ENCODE measurements around the gene CASK.
"Not testable (repeated sequence)": the region's sequence is repeated elsewhere in the genome, so short reads cannot be mapped to it uniquely, and the experiment has no call there.

The CASK gene

GRCh38 chrX:41516456-41516855 is 406.9 kb downstream of the CASK start:
- no peak for DNase-seq (ENCODE audit: low spot score in 2 of 2)
- no peak overlapping the region for H3K4me3 Mint-ChIP-seq
- H3K27ac Mint-ChIP-seq: no peak overlapping the region
- no peaks in the 10 kb centered on the region for H3K9me3 Mint-ChIP-seq
- H3K27me3 Mint-ChIP-seq: no peaks in the 10 kb centered on the region
- peaks cover 5% of the 10 kb centered on the region for H3K4me1 Mint-ChIP-seq
- peaks cover 2% of the 10 kb centered on the region for H3K36me3 Mint-ChIP-seq
- no peak for ATAC-seq (ENCODE audit: low read depth)

DNA sequence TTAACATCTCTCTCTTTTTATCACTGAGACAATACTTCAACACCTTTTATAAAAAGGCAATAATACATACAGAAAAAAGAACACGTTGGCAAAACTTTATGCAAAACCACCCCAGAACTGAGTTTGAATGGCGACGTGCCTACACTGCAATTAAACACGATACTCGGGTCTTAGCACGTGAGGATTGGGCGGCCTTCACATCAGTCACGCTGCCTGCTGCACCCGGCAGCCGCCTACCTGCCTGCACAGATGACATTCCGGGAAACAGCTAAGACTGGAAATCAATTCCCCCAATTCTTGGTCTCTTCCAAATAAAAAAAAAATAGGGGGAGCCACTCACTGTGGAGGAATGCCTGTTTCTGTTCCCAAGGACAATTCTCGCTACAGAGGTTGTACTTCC is 408.0 kb downstream of the CASK start:
- H3K36me3 Mint-ChIP-seq: peaks cover 2% of the 10 kb centered on the region
- no peak overlapping the region for H3K27ac Mint-ChIP-seq
- DNase-seq (ENCODE audit: low spot score in 2 of 2): no peak
- no peaks in the 10 kb centered on the region for H3K27me3 Mint-ChIP-seq
- ATAC-seq (ENCODE audit: low read depth): no peak
- H3K4me3 Mint-ChIP-seq: no peak overlapping the region
- no peaks in the 10 kb centered on the region for H3K9me3 Mint-ChIP-seq
- peaks cover 5% of the 10 kb centered on the region for H3K4me1 Mint-ChIP-seq

DNA sequence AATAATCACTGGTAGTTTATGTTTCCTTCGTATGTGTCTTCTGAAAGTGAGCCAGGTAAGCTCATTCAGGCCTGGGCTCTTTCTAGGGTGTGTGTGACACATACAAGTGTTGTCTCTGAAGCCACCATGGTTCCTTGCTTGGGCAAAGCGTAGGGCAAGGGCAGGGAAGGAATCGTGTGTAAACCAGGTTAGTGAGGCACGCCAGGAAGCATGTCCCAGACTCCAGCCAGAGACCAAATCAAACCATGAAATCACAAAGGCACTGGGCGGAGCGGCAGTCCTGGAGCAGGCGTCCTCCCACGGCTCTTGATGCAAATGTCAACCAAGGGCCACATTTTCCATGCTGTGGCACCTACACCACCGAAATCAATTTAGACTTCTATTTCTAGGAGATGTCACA is 409.2 kb downstream of the CASK start:
- no peak overlapping the region for H3K4me3 Mint-ChIP-seq
- H3K4me1 Mint-ChIP-seq: peaks cover 5% of the 10 kb centered on the region
- H3K27ac Mint-ChIP-seq: no peak overlapping the region
- no peaks in the 10 kb centered on the region for H3K27me3 Mint-ChIP-seq
- no peak for DNase-seq (ENCODE audit: low spot score in 2 of 2)
- H3K36me3 Mint-ChIP-seq: peaks cover 2% of the 10 kb centered on the region
- ATAC-seq (ENCODE audit: low read depth): no peak
- H3K9me3 Mint-ChIP-seq: no peaks in the 10 kb centered on the region

GRCh38 chrX:41512853-41513252 is 410.5 kb downstream of the CASK start:
- not testable (repeated sequence) for H3K4me1 Mint-ChIP-seq; H3K27me3 Mint-ChIP-seq; H3K27ac Mint-ChIP-seq; H3K4me3 Mint-ChIP-seq; H3K36me3 Mint-ChIP-seq; H3K9me3 Mint-ChIP-seq; ATAC-seq (ENCODE audit: low read depth); DNase-seq (ENCODE audit: low spot score in 2 of 2)

GRCh38 chrX:41512394-41512793 is 411.0 kb downstream of the CASK start:
- no peaks in the 10 kb centered on the region for H3K9me3 Mint-ChIP-seq
- H3K36me3 Mint-ChIP-seq: no peaks in the 10 kb centered on the region

GRCh38 chrX:41507919-41508318 is 415.4 kb downstream of the CASK start:
- no peaks in the 10 kb centered on the region for H3K36me3 Mint-ChIP-seq
- ATAC-seq (ENCODE audit: low read depth): no peak
- no peak for DNase-seq (ENCODE audit: low spot score in 2 of 2)
- H3K4me1 Mint-ChIP-seq: peaks cover 1% of the 10 kb centered on the region
- H3K27ac Mint-ChIP-seq: no peak overlapping the region
- no peaks in the 10 kb centered on the region for H3K9me3 Mint-ChIP-seq
- H3K27me3 Mint-ChIP-seq: no peaks in the 10 kb centered on the region
- H3K4me3 Mint-ChIP-seq: no peak overlapping the region

More at GRCh38 chrX:41512394-41512793, 411.0 kb downstream of the CASK start:
- Mint-ChIP-seq H3K27ac (no peak overlapping the region), H3K4me1 (peaks cover 5% of the 10 kb centered on the region), H3K4me3 (no peak overlapping the region), H3K27me3 (no peaks in the 10 kb centered on the region)
- ATAC-seq (ENCODE audit: low read depth) (peak; percentile 57), DNase-seq (ENCODE audit: low spot score in 2 of 2) (no peak)

GRCh38 chrX:41502004-41502403 is 421.4 kb downstream of the CASK start:
- ATAC-seq (ENCODE audit: low read depth) (no peak), DNase-seq (ENCODE audit: low spot score in 2 of 2) (no peak)
- H3K27ac Mint-ChIP-seq: no peak overlapping the region
- H3K36me3 Mint-ChIP-seq: peaks cover 2% of the 10 kb centered on the region
- H3K4me3 Mint-ChIP-seq: no peak overlapping the region
- peaks cover 1% of the 10 kb centered on the region for H3K27me3 Mint-ChIP-seq
- H3K4me1 Mint-ChIP-seq: no peaks in the 10 kb centered on the region
- H3K9me3 Mint-ChIP-seq: peaks cover 2% of the 10 kb centered on the region

- no peak overlapping the region for H3K27ac Mint-ChIP-seq
- peaks cover 2% of the 10 kb centered on the region for H3K36me3 Mint-ChIP-seq
- peaks cover 2% of the 10 kb centered on the region for H3K9me3 Mint-ChIP-seq
- peaks cover 1% of the 10 kb centered on the region for H3K27me3 Mint-ChIP-seq
- no peak overlapping the region for H3K4me3 Mint-ChIP-seq
- no peak for DNase-seq (ENCODE audit: low spot score in 2 of 2)
- H3K4me1 Mint-ChIP-seq: no peaks in the 10 kb centered on the region
- no peak for ATAC-seq (ENCODE audit: low read depth)
Measured at GRCh38 chrX:41499984-41500383, 423.4 kb downstream of the CASK start.

DNA sequence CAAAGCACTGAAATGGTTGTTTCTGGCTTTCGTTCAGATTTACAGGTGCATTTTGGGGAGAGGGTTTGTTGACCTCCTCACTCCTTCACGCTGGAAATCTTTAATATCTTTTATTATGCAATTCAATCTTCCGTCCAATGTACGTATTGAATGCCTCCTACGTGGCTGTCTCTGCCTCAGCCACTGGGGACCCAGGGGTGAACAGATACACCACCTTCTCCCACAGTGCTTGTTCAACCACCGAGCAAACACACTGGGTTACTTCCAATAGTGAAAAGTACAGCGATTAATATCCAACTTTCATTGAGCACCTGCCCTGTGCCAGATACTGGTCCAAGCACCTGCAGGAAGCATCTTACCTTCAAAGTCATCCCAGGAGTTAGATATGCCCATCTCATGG is 424.2 kb downstream of the CASK start:
- H3K36me3 Mint-ChIP-seq: peaks cover 2% of the 10 kb centered on the region
- DNase-seq (ENCODE audit: low spot score in 2 of 2) (no peak), ATAC-seq (ENCODE audit: low read depth) (no peak)
- H3K9me3 Mint-ChIP-seq: peaks cover 2% of the 10 kb centered on the region
- no peak overlapping the region for H3K27ac Mint-ChIP-seq
- H3K27me3 Mint-ChIP-seq: peaks cover 1% of the 10 kb centered on the region
- H3K4me3 Mint-ChIP-seq: no peak overlapping the region
- no peaks in the 10 kb centered on the region for H3K4me1 Mint-ChIP-seq

- no peaks in the 10 kb centered on the region for H3K27me3 Mint-ChIP-seq
- H3K9me3 Mint-ChIP-seq: no peaks in the 10 kb centered on the region
- ATAC-seq (ENCODE audit: low read depth) (no peak), DNase-seq (ENCODE audit: low spot score in 2 of 2) (no peak)
- H3K27ac Mint-ChIP-seq: no peak overlapping the region
- H3K36me3 Mint-ChIP-seq: no peaks in the 10 kb centered on the region
- no peak overlapping the region for H3K4me3 Mint-ChIP-seq
- no peaks in the 10 kb centered on the region for H3K4me1 Mint-ChIP-seq
Measured at GRCh38 chrX:41491267-41492004, 431.9 kb downstream of the CASK start.

DNA sequence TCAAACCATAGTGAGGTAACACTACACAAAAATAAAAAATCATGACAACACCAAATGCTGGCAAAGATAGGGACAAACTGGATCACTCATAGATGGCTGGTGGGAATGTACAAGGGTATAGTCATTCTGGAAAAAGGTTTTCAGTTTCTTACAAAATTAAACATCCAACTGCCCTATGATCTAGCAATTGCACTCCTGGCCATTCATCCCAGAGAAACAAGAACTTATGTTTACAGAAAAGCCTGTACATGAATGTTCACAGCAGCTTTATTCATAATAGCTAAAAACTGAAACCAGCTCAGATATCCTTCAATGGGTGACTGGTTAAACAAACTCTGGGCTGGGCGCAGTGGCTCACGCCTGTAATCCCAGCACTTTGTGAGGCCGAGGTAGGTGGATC is 432.9 kb downstream of the CASK start:
- no peaks in the 10 kb centered on the region for H3K4me1 Mint-ChIP-seq

GRCh38 chrX:41482154-41482850 is 441.1 kb downstream of the CASK start:
- H3K27ac Mint-ChIP-seq: no peak overlapping the region
- H3K27me3 Mint-ChIP-seq: no peaks in the 10 kb centered on the region

More for the DNA sequence above, 432.9 kb downstream of the CASK start:
- Mint-ChIP-seq H3K36me3 (no peaks in the 10 kb centered on the region), H3K4me3 (no peak overlapping the region), H3K27ac (no peak overlapping the region), H3K9me3 (no peaks in the 10 kb centered on the region), H3K27me3 (no peaks in the 10 kb centered on the region)
- ATAC-seq (ENCODE audit: low read depth): no peak
- no peak for DNase-seq (ENCODE audit: low spot score in 2 of 2)

GRCh38 chrX:41481264-41482109 is 441.9 kb downstream of the CASK start:
- Mint-ChIP-seq H3K27me3 (no peaks in the 10 kb centered on the region), H3K36me3 (no peaks in the 10 kb centered on the region), H3K4me3 (no peak overlapping the region), H3K9me3 (no peaks in the 10 kb centered on the region), H3K4me1 (no peaks in the 10 kb centered on the region), H3K27ac (no peak overlapping the region)
- ATAC-seq (ENCODE audit: low read depth) (no peak), DNase-seq (ENCODE audit: low spot score in 2 of 2) (no peak)

More at GRCh38 chrX:41482154-41482850, 441.1 kb downstream of the CASK start:
- DNase-seq (ENCODE audit: low spot score in 2 of 2) (no peak), ATAC-seq (ENCODE audit: low read depth) (no peak)
- Mint-ChIP-seq H3K9me3 (no peaks in the 10 kb centered on the region), H3K4me1 (no peaks in the 10 kb centered on the region), H3K36me3 (no peaks in the 10 kb centered on the region), H3K4me3 (no peak overlapping the region)
